ENCODE measurements around the gene TMEM242. TPM values are rescaled to one million over a fixed set of nuclear protein-coding genes. Genes with fewer than 3 reads are reported as not detected.

TMEM242 gene
- polyA plus RNA-seq, 1 of the 3 experiments (the other 2 are of a cell fraction): 7.4 TPM

GRCh38 chr6:157307661-157308060, 15.7 kb downstream of the TMEM242 start:
- WGBS (ENCODE audit: low lambda C conversion rate): 91% methylated on average over 5 of the region's 5 CpGs
- ChIA-PET CTCF (interaction anchor here (0.9 to 2.2 kb wide), 3 partner anchors 9 to 33 kb away, joined by 5 to 7 read pairs (median 6); no protein-coding TSS in a partner anchor), POLR2A (interaction anchor here (1.1 kb wide), 1 partner anchor 15 kb away, joined by 3 read pairs; no protein-coding TSS in a partner anchor)
- H3K9me2 ChIP-seq: no peaks in the 10 kb centered on the region
- H3K36me3 ChIP-seq (replicated peaks in 1 of 2; ENCODE audit: control insufficient read depth in 1 of 2, insufficient read depth in 2 of 2, low read length in 1 of 2): peaks cover 4% of the 10 kb centered on the region in 2 experiments
- H3K4me3 ChIP-seq (ENCODE audit: low read depth in 2 of 2, low read length in 1 of 2): no peak overlapping the region
- TF ChIP-seq NRF1 (IDR thresholded peaks at IDR 0.05; ENCODE audit: low read depth, low read length): no peak
- no peak for TF ChIP-seq RXRA (IDR thresholded peaks at IDR 0.05; ENCODE audit: borderline replicate concordance, low read depth)
- H3K27ac ChIP-seq (ENCODE audit: low read depth in 2 of 2, low read length in 1 of 2): no peak overlapping the region; a peak in 1 of 4 replicates
- peaks cover 4 to 17% of the 10 kb centered on the region in 2 experiments; a peak in 2 of 4 replicates for H3K4me1 ChIP-seq (ENCODE audit: control insufficient read depth in 1 of 2, insufficient read depth in 2 of 2, low read depth in 1 of 2, low read length in 1 of 2)
- peaks cover 5% of the 10 kb centered on the region for H3F3A ChIP-seq (replicated peaks; ENCODE audit: insufficient read depth)
- no peaks in the 10 kb centered on the region for H3K9me3 ChIP-seq
- H3K79me2 ChIP-seq (ENCODE audit: insufficient read depth): peaks cover 21% of the 10 kb centered on the region; the same call in 1 of the 2 replicates
- no peaks in the 10 kb centered on the region for H4K20me1 ChIP-seq (ENCODE audit: insufficient read depth)
- no peak overlapping the region for H3K9ac ChIP-seq
- no peak overlapping the region for H3K4me2 ChIP-seq
- H3K27me3 ChIP-seq (ENCODE audit: insufficient read depth): no peaks in the 10 kb centered on the region
- H2AFZ ChIP-seq (ENCODE audit: low read depth): no peak overlapping the region
- DNase-seq: no peak

- Histone ChIP-seq H3F3A (replicated peaks; ENCODE audit: insufficient read depth) (peaks cover 5% of the 10 kb centered on the region), H3K9ac (no peak overlapping the region), H3K4me1 (ENCODE audit: control insufficient read depth in 1 of 2, insufficient read depth in 2 of 2, low read depth in 1 of 2, low read length in 1 of 2) (peaks cover 4 to 17% of the 10 kb centered on the region in 2 experiments; a peak in 2 of 4 replicates), H2AFZ (ENCODE audit: low read depth) (no peak overlapping the region), H3K27ac (ENCODE audit: low read depth in 2 of 2, low read length in 1 of 2) (no peak overlapping the region), H3K79me2 (ENCODE audit: insufficient read depth) (peaks cover 27% of the 10 kb centered on the region; the same call in 1 of the 2 replicates), H4K20me1 (ENCODE audit: insufficient read depth) (no peaks in the 10 kb centered on the region), H3K4me3 (ENCODE audit: low read depth in 2 of 2, low read length in 1 of 2) (no peak overlapping the region), H3K9me3 (no peaks in the 10 kb centered on the region), H3K9me2 (no peaks in the 10 kb centered on the region), H3K4me2 (no peak overlapping the region), H3K36me3 (replicated peaks in 1 of 2; ENCODE audit: control insufficient read depth in 1 of 2, insufficient read depth in 2 of 2, low read length in 1 of 2) (peaks cover 2 to 4% of the 10 kb centered on the region in 2 experiments), H3K27me3 (ENCODE audit: insufficient read depth) (no peaks in the 10 kb centered on the region)
- 88% methylated on average over 9 of the region's 9 CpGs for WGBS (ENCODE audit: low lambda C conversion rate)
- TF ChIP-seq SIN3A (IDR thresholded peaks at IDR 0.05; ENCODE audit: borderline replicate concordance, low read depth, low read length) (no peak), TEAD4 (IDR thresholded peaks at IDR 0.05; ENCODE audit: borderline replicate concordance, insufficient read depth) (no peak), MXI1 (IDR thresholded peaks at IDR 0.05; ENCODE audit: low read depth, low read length) (no peak), USF1 (IDR thresholded peaks at IDR 0.05; ENCODE audit: borderline replicate concordance, low read depth) (no peak), REST (IDR thresholded peaks at IDR 0.05; ENCODE audit: low read depth, low read length) (no peak), MAX (IDR thresholded peaks at IDR 0.05; ENCODE audit: low read depth) (no peak), RFX5 (IDR thresholded peaks at IDR 0.05; ENCODE audit: low read length) (no peak), FOXM1 (IDR thresholded peaks at IDR 0.05; ENCODE audit: low read depth) (no peak), ZBTB33 (IDR thresholded peaks at IDR 0.05; ENCODE audit: borderline replicate concordance, low read depth) (no peak)
- CTCF ChIA-PET: interaction anchor here (1.0 to 2.2 kb wide), 3 partner anchors 18 to 31 kb away, joined by 4 to 7 read pairs (median 6); no protein-coding TSS in a partner anchor
- no peak for DNase-seq
- POLR2A ChIA-PET: no interaction called here
Measured at GRCh38 chr6:157305670-157306653, 17.4 kb downstream of the TMEM242 start.
